Measurements from ENCODE around the gene SHKBP1. TPM values are rescaled to one million over a fixed set of nuclear protein-coding genes. Genes with fewer than 3 reads are reported as not detected.
"Not testable (repeated sequence)": the region's sequence is repeated elsewhere in the genome, so short reads cannot be mapped to it uniquely, and the experiment has no call there.

The SHKBP1 gene
- total RNA-seq, 1 donor from 2014 or later = 102 TPM

DNA sequence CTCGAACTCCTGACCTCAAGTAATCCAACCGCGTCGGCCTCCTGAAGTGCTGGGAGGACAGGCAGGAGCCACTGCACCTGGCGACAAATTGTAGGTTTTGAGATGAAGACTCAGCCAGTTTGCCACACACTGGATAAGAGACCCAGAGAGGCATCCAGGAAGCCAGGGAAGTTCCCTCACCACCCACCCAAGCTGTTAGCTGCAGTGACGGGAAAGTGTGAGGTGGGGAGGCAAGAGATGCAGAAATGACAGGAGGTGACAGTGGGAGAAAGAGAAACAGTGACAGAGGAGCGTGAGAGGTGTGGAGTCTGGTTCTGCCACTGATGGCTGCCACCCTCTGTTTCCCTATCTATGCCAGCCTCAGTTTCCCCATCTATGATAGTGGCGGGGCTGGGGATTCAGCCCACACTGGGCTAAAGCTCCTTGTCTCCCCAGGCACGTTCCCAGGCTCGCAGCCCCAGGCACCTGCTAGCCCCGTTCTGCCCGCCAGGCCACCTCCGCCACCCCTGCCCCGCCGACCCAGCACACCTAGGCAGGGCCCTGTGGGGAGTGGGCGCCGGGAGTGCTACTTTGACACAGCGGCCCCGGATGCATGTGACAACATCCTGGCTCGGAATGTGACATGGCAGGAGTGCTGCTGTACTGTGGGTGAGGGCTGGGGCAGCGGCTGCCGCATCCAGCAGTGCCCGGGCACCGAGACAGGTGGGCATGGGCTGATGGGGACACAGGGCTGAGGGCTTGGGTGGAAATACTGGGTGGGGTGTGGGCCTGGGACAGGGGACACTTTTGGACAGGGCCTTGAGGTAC is 45.5 kb downstream of the SHKBP1 start:
- Mint-ChIP-seq H3K27me3 (ENCODE audit: insufficient read depth) (no peaks in the 10 kb centered on the region), H3K27ac (peak overlapping the region; percentile 58), H3K4me1 (ENCODE audit: low read depth) (peaks cover 29% of the 10 kb centered on the region), H3K36me3 (ENCODE audit: low read depth) (peaks cover 43% of the 10 kb centered on the region), H3K4me3 (no peak overlapping the region), H3K9me3 (no peaks in the 10 kb centered on the region)
- DNase-seq (ENCODE audit: low spot score) = no peak
- intact Hi-C loops (cut with micrococcal nuclease) = no loop called here

GRCh38 chr19:40622773-40623075 is 46.1 kb downstream of the SHKBP1 start:
- intact Hi-C loops (cut with micrococcal nuclease) = no loop called here
- peaks cover 43% of the 10 kb centered on the region for H3K36me3 Mint-ChIP-seq (ENCODE audit: low read depth)
- no peak for DNase-seq (ENCODE audit: low spot score)
- H3K4me3 Mint-ChIP-seq = no peak overlapping the region
- no peaks in the 10 kb centered on the region for H3K9me3 Mint-ChIP-seq
- H3K27me3 Mint-ChIP-seq (ENCODE audit: insufficient read depth) = no peaks in the 10 kb centered on the region
- peaks cover 29% of the 10 kb centered on the region for H3K4me1 Mint-ChIP-seq (ENCODE audit: low read depth)
- H3K27ac Mint-ChIP-seq = peak overlapping the region; percentile 40

DNA sequence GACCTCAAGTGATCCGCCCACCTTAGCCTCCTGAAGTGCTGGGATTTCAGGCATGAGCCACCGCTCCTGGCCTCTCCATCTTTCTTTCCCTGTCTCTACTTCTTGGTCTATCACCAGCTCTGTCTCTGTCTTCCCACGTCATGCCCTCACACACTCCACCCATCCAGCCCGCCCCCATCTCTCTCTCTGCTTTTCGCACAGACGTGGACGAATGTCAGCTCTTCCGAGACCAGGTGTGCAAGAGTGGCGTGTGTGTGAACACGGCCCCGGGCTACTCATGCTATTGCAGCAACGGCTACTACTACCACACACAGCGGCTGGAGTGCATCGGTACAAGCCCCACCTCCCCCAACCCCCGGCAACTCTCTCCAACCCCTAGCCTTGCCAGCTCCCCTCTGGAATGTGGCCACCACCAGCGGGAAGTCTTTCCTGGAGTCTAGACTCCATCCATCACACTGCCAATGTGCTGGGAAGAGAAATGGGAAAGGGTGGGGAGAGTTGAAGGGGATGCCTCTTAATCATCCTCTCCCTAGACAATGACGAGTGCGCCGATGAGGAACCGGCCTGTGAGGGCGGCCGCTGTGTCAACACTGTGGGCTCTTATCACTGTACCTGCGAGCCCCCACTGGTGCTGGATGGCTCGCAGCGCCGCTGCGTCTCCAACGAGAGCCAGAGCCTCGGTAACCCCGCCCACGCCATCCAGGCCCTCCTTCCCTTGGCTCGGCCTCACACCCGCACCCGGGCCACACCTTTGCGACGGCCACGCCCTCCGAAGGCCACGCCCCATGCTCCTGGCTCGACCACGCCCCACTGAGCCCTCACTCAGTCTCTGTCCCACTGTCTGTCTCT is 47.0 kb downstream of the SHKBP1 start:
- Mint-ChIP-seq H3K27ac (no peak overlapping the region), H3K36me3 (ENCODE audit: low read depth) (peaks cover 40% of the 10 kb centered on the region), H3K27me3 (ENCODE audit: insufficient read depth) (no peaks in the 10 kb centered on the region), H3K4me3 (no peak overlapping the region), H3K9me3 (no peaks in the 10 kb centered on the region), H3K4me1 (ENCODE audit: low read depth) (peaks cover 28% of the 10 kb centered on the region)
- DNase-seq (ENCODE audit: low spot score) = no peak
- intact Hi-C loops (cut with micrococcal nuclease) = no loop called here

- H3K9me3 Mint-ChIP-seq; DNase-seq (ENCODE audit: low spot score); H3K4me3 Mint-ChIP-seq; intact Hi-C loops (cut with micrococcal nuclease); H3K27me3 Mint-ChIP-seq (ENCODE audit: insufficient read depth): not testable (repeated sequence)
- H3K36me3 Mint-ChIP-seq (ENCODE audit: low read depth) = peaks cover 39% of the 10 kb centered on the region
- H3K27ac Mint-ChIP-seq = peak overlapping the region; percentile 29
- H3K4me1 Mint-ChIP-seq (ENCODE audit: low read depth) = peaks cover 24% of the 10 kb centered on the region
These were observed 47.9 kb downstream of the SHKBP1 start for GRCh38 chr19:40624369-40625153.

- intact Hi-C loops (cut with micrococcal nuclease) = no loop called here
- H3K9me3 Mint-ChIP-seq = no peaks in the 10 kb centered on the region
- H3K4me1 Mint-ChIP-seq (ENCODE audit: low read depth) = peaks cover 28% of the 10 kb centered on the region
- DNase-seq (ENCODE audit: low spot score) = no peak
- H3K4me3 Mint-ChIP-seq = no peak overlapping the region
- H3K27me3 Mint-ChIP-seq (ENCODE audit: insufficient read depth) = no peaks in the 10 kb centered on the region
- H3K36me3 Mint-ChIP-seq (ENCODE audit: low read depth) = peaks cover 38% of the 10 kb centered on the region
- H3K27ac Mint-ChIP-seq = peak overlapping the region; percentile 74
These were observed 48.9 kb downstream of the SHKBP1 start for GRCh38 chr19:40625406-40626120.

GRCh38 chr19:40626918-40627317 is 50.2 kb downstream of the SHKBP1 start:
- no peak for DNase-seq (ENCODE audit: low spot score)
- no peak overlapping the region for H3K4me3 Mint-ChIP-seq
- H3K4me1 Mint-ChIP-seq (ENCODE audit: low read depth) = peaks cover 24% of the 10 kb centered on the region
- intact Hi-C loops (cut with micrococcal nuclease) = no loop called here
- no peaks in the 10 kb centered on the region for H3K9me3 Mint-ChIP-seq
- peaks cover 30% of the 10 kb centered on the region for H3K36me3 Mint-ChIP-seq (ENCODE audit: low read depth)
- H3K27me3 Mint-ChIP-seq (ENCODE audit: insufficient read depth) = no peaks in the 10 kb centered on the region
- H3K27ac Mint-ChIP-seq = no peak overlapping the region

- DNase-seq (ENCODE audit: low spot score) = no peak
- intact Hi-C loops (cut with micrococcal nuclease) = no loop called here
- H3K9me3 Mint-ChIP-seq = no peaks in the 10 kb centered on the region
- H3K4me1 Mint-ChIP-seq (ENCODE audit: low read depth) = peaks cover 24% of the 10 kb centered on the region
- no peak overlapping the region for H3K27ac Mint-ChIP-seq
- H3K4me3 Mint-ChIP-seq = no peak overlapping the region
- H3K36me3 Mint-ChIP-seq (ENCODE audit: low read depth) = peaks cover 25% of the 10 kb centered on the region
- H3K27me3 Mint-ChIP-seq (ENCODE audit: insufficient read depth) = no peaks in the 10 kb centered on the region
These were observed 51.0 kb downstream of the SHKBP1 start for GRCh38 chr19:40627486-40628279.

DNA sequence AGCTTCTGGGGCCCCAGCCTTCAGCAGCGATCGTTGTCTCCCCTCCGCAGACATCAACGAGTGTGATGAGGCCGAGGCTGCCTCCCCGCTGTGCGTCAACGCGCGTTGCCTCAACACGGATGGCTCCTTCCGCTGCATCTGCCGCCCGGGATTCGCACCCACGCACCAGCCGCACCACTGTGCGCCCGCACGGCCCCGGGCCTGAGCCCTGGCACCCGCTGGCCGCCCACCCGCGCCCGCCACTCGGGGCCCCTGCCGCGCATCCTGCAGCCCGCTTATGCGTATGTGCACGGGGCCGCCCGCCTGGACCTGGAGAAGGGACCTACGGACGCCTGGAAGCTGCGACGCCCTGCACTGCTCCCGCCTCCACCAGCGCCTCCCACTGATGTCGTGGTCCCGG is 52.7 kb downstream of the SHKBP1 start:
- DNase-seq (ENCODE audit: low spot score) = no peak
- H3K4me3 Mint-ChIP-seq = no peak overlapping the region
- intact Hi-C loops (cut with micrococcal nuclease) = no loop called here
- H3K36me3 Mint-ChIP-seq (ENCODE audit: low read depth) = peaks cover 16% of the 10 kb centered on the region
- H3K9me3 Mint-ChIP-seq = no peaks in the 10 kb centered on the region
- peaks cover 21% of the 10 kb centered on the region for H3K4me1 Mint-ChIP-seq (ENCODE audit: low read depth)
- H3K27ac Mint-ChIP-seq = no peak overlapping the region
- H3K27me3 Mint-ChIP-seq (ENCODE audit: insufficient read depth) = peaks cover 7% of the 10 kb centered on the region

GRCh38 chr19:40630571-40631160 is 54.0 kb downstream of the SHKBP1 start:
- intact Hi-C loops (cut with micrococcal nuclease) = no loop called here
- DNase-seq (ENCODE audit: low spot score) = no peak
- Mint-ChIP-seq H3K4me3 (no peak overlapping the region), H3K27ac (no peak overlapping the region), H3K36me3 (ENCODE audit: low read depth) (peaks cover 8% of the 10 kb centered on the region), H3K4me1 (ENCODE audit: low read depth) (peaks cover 20% of the 10 kb centered on the region), H3K9me3 (no peaks in the 10 kb centered on the region), H3K27me3 (ENCODE audit: insufficient read depth) (peaks cover 12% of the 10 kb centered on the region)

GRCh38 chr19:40632311-40633036 is 55.8 kb downstream of the SHKBP1 start:
- intact Hi-C loops (cut with micrococcal nuclease) = no loop called here
- DNase-seq (ENCODE audit: low spot score) = no peak
- H3K4me3 Mint-ChIP-seq = no peak overlapping the region
- H3K36me3 Mint-ChIP-seq (ENCODE audit: low read depth) = peaks cover 4% of the 10 kb centered on the region
- no peaks in the 10 kb centered on the region for H3K9me3 Mint-ChIP-seq
- peaks cover 13% of the 10 kb centered on the region for H3K27me3 Mint-ChIP-seq (ENCODE audit: insufficient read depth)
- H3K4me1 Mint-ChIP-seq (ENCODE audit: low read depth) = peaks cover 11% of the 10 kb centered on the region
- H3K27ac Mint-ChIP-seq = no peak overlapping the region

DNA sequence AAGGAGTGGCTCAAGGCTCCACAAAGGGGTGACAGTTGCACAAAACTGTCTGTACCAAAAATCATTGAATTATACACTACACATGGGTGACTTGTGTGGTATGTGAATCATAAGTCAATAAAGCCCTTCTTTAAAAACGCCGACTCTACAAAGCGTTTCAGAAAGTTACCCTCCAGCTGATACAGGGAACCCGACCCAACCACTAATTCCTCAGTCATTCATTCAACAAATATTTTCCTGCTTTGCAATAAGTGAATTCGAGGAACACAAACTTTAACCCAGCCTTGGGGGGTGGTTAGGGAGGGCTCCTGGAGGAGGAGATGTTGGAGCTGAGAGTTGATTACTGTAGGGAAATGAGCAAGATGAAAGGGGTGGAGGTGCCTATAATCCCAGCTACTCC is 56.5 kb downstream of the SHKBP1 start:
- Mint-ChIP-seq H3K4me1 (ENCODE audit: low read depth) (peaks cover 11% of the 10 kb centered on the region), H3K4me3 (no peak overlapping the region), H3K36me3 (ENCODE audit: low read depth) (peaks cover 4% of the 10 kb centered on the region), H3K9me3 (no peaks in the 10 kb centered on the region), H3K27me3 (ENCODE audit: insufficient read depth) (peaks cover 13% of the 10 kb centered on the region), H3K27ac (no peak overlapping the region)
- intact Hi-C loops (cut with micrococcal nuclease) = no loop called here
- DNase-seq (ENCODE audit: low spot score) = no peak
